NCI-H226 (cell line): ENCODE measurements around the gene THBS3.
"Not testable (repeated sequence)": the region's sequence is repeated elsewhere in the genome, so short reads cannot be mapped to it uniquely, and the experiment has no call there.

Experiments
- DNase-seq: peaks from one replicate; pipeline ENCODE4 v3.0.0-alpha.2; 2015

The THBS3 gene

GRCh38 chr1:155233502-155233901, 25.8 kb upstream of the THBS3 start:
- DNase-seq: not testable (repeated sequence)

GRCh38 chr1:155232001-155232978, 24.6 kb upstream of the THBS3 start:
- not testable (repeated sequence) for DNase-seq

GRCh38 chr1:155231302-155231701, 23.6 kb upstream of the THBS3 start:
- not testable (repeated sequence) for DNase-seq

GRCh38 chr1:155228096-155228427, 20.4 kb upstream of the THBS3 start:
- DNase-seq: no peak

GRCh38 chr1:155227261-155228095, 19.8 kb upstream of the THBS3 start:
- DNase-seq: peak; percentile 97

GRCh38 chr1:155226910-155227260, 19.2 kb upstream of the THBS3 start:
- peak; percentile 31 for DNase-seq

GRCh38 chr1:155226188-155226909, 18.7 kb upstream of the THBS3 start:
- peak; percentile 68 for DNase-seq

- DNase-seq: not testable (repeated sequence)
Observed at GRCh38 chr1:155225404-155225759, 17.7 kb upstream of the THBS3 start.

GRCh38 chr1:155223047-155223446, 15.3 kb upstream of the THBS3 start:
- no peak for DNase-seq

- DNase-seq: not testable (repeated sequence)
Observed at GRCh38 chr1:155220211-155220965, 12.7 kb upstream of the THBS3 start.

- no peak for DNase-seq
Observed at GRCh38 chr1:155219592-155220031, 11.9 kb upstream of the THBS3 start.

GRCh38 chr1:155218854-155219591, 11.3 kb upstream of the THBS3 start:
- peak; percentile 36 for DNase-seq

- DNase-seq: not testable (repeated sequence)
Observed at GRCh38 chr1:155214702-155215101, 7.0 kb upstream of the THBS3 start.

- not testable (repeated sequence) for DNase-seq
Observed at GRCh38 chr1:155212051-155212440, 4.3 kb upstream of the THBS3 start.

GRCh38 chr1:155211381-155212050, 3.8 kb upstream of the THBS3 start:
- not testable (repeated sequence) for DNase-seq

GRCh38 chr1:155210314-155211104, 2.8 kb upstream of the THBS3 start:
- no peak for DNase-seq

- no peak for DNase-seq
Observed at GRCh38 chr1:155209312-155209721, 1.6 kb upstream of the THBS3 start.

GRCh38 chr1:155208541-155209311, 1.0 kb upstream of the THBS3 start, which contains the start of gene MTX1:
MTX1 (plus strand) TSS chr1:155208695; CDS start chr1:155208805, 110 bp downstream.
- peak; percentile 83 for DNase-seq
